Panc1 (cell line): ENCODE data around the gene GRHL3.
"Not testable (repeated sequence)": the region's sequence is repeated elsewhere in the genome, so short reads cannot be mapped to it uniquely, and the experiment has no call there.

Experiments
- POLR2AphosphoS5 ChIP-seq: IDR thresholded peaks from 2 replicates; pipeline ENCODE4 v1.6.1; 2012; ENCODE audit warnings: mild to moderate bottlenecking, low read depth, low read length, moderate library complexity
- TF ChIP-seq, protein P1 (sequence below), 2 experiments: IDR thresholded peaks; 2 replicates each; pipeline ENCODE4 v1.6.1; 2011 to 2012; ENCODE audit warnings: low read depth in 2 of 2, control low read depth in 1 of 2, low read length in 1 of 2, mild to moderate bottlenecking in 1 of 2, moderate library complexity in 1 of 2; ENCODE audit not compliant: insufficient read depth in 1 of 2
- TF ChIP-seq, protein P2 (sequence below): fragments of 450-650 bp; IDR thresholded peaks from 2 replicates; pipeline ENCODE4 v1.5.1; 2017; ENCODE audit warnings: mild to moderate bottlenecking

- not testable (repeated sequence) for TF ChIP-seq POLR2AphosphoS5
- TF ChIP-seq, protein P1, sequence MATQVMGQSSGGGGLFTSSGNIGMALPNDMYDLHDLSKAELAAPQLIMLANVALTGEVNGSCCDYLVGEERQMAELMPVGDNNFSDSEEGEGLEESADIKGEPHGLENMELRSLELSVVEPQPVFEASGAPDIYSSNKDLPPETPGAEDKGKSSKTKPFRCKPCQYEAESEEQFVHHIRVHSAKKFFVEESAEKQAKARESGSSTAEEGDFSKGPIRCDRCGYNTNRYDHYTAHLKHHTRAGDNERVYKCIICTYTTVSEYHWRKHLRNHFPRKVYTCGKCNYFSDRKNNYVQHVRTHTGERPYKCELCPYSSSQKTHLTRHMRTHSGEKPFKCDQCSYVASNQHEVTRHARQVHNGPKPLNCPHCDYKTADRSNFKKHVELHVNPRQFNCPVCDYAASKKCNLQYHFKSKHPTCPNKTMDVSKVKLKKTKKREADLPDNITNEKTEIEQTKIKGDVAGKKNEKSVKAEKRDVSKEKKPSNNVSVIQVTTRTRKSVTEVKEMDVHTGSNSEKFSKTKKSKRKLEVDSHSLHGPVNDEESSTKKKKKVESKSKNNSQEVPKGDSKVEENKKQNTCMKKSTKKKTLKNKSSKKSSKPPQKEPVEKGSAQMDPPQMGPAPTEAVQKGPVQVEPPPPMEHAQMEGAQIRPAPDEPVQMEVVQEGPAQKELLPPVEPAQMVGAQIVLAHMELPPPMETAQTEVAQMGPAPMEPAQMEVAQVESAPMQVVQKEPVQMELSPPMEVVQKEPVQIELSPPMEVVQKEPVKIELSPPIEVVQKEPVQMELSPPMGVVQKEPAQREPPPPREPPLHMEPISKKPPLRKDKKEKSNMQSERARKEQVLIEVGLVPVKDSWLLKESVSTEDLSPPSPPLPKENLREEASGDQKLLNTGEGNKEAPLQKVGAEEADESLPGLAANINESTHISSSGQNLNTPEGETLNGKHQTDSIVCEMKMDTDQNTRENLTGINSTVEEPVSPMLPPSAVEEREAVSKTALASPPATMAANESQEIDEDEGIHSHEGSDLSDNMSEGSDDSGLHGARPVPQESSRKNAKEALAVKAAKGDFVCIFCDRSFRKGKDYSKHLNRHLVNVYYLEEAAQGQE (IDR thresholded peaks at IDR 0.05; ENCODE audit: insufficient read depth in 1 of 2, low read depth in 2 of 2, low read length in 1 of 2), result not testable (repeated sequence)
- TF ChIP-seq, protein P2, sequence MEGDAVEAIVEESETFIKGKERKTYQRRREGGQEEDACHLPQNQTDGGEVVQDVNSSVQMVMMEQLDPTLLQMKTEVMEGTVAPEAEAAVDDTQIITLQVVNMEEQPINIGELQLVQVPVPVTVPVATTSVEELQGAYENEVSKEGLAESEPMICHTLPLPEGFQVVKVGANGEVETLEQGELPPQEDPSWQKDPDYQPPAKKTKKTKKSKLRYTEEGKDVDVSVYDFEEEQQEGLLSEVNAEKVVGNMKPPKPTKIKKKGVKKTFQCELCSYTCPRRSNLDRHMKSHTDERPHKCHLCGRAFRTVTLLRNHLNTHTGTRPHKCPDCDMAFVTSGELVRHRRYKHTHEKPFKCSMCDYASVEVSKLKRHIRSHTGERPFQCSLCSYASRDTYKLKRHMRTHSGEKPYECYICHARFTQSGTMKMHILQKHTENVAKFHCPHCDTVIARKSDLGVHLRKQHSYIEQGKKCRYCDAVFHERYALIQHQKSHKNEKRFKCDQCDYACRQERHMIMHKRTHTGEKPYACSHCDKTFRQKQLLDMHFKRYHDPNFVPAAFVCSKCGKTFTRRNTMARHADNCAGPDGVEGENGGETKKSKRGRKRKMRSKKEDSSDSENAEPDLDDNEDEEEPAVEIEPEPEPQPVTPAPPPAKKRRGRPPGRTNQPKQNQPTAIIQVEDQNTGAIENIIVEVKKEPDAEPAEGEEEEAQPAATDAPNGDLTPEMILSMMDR, result not testable (repeated sequence)
Observed at GRCh38 chr1:24287779-24288178, 31.4 kb upstream of the GRHL3 start.
